ENCODE measurements around the gene IFT57.

The IFT57 gene

GRCh38 chr3:108183971-108184370 lies 38.3 kb downstream of the IFT57 start:
- FAIRE-seq (peak; percentile 38), DNase-seq (ENCODE audit: insufficient read length) (no peak)
- TF ChIP-seq TAF1 (IDR thresholded peaks at IDR 0.05; ENCODE audit: borderline replicate concordance, low read depth, low read length) (no peak), POLR2AphosphoS5 (IDR thresholded peaks at IDR 0.05; ENCODE audit: low read depth, low read length) (no peak), POLR2A (IDR thresholded peaks at IDR 0.05; ENCODE audit: low read depth, low read length) (no peak)

GRCh38 chr3:108183181-108183580 lies 39.0 kb downstream of the IFT57 start:
- TF ChIP-seq POLR2A (IDR thresholded peaks at IDR 0.05; ENCODE audit: low read depth, low read length) = no peak
- TF ChIP-seq TAF1 (IDR thresholded peaks at IDR 0.05; ENCODE audit: borderline replicate concordance, low read depth, low read length) = no peak
- no peak for TF ChIP-seq POLR2AphosphoS5 (IDR thresholded peaks at IDR 0.05; ENCODE audit: low read depth, low read length)
- DNase-seq (ENCODE audit: insufficient read length) (no peak), FAIRE-seq (no peak)

GRCh38 chr3:108182339-108182738 lies 39.9 kb downstream of the IFT57 start:
- FAIRE-seq (no peak), DNase-seq (ENCODE audit: insufficient read length) (no peak)
- no peak for TF ChIP-seq POLR2AphosphoS5 (IDR thresholded peaks at IDR 0.05; ENCODE audit: low read depth, low read length)

GRCh38 chr3:108181172-108181571 lies 41.1 kb downstream of the IFT57 start:
- FAIRE-seq (no peak), DNase-seq (ENCODE audit: insufficient read length) (no peak)
- TF ChIP-seq POLR2AphosphoS5 (IDR thresholded peaks at IDR 0.05; ENCODE audit: low read depth, low read length) = no peak
- no peak for TF ChIP-seq POLR2A (IDR thresholded peaks at IDR 0.05; ENCODE audit: low read depth, low read length)

- FAIRE-seq (no peak), DNase-seq (ENCODE audit: insufficient read length) (no peak)
- TF ChIP-seq POLR2A (IDR thresholded peaks at IDR 0.05; ENCODE audit: low read depth, low read length) (no peak), POLR2AphosphoS5 (IDR thresholded peaks at IDR 0.05; ENCODE audit: low read depth, low read length) (no peak), TAF1 (IDR thresholded peaks at IDR 0.05; ENCODE audit: borderline replicate concordance, low read depth, low read length) (no peak)
Observed at GRCh38 chr3:108180194-108180593, 42.0 kb downstream of the IFT57 start.

DNA sequence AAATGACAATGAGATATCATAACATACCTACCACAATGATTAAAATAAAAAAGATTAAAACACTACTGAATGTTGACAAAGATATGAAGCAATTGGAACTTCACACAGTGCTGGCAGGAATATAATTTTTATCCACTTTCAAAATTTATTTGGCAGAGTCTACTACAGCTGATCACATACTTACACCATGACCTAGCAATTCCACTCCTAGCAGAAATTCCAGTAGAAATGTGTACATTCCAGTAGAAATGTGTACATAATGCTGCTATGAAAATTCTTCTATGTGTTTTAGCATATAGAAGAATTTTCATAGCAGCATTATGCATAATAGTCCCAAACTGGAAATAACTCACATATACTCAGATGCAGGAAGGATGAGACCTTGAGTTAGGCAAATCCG lies 43.5 kb downstream of the IFT57 start:
- no peak for TF ChIP-seq TAF1 (IDR thresholded peaks at IDR 0.05; ENCODE audit: borderline replicate concordance, low read depth, low read length)
- TF ChIP-seq POLR2AphosphoS5 (IDR thresholded peaks at IDR 0.05; ENCODE audit: low read depth, low read length) = no peak
- TF ChIP-seq POLR2A (IDR thresholded peaks at IDR 0.05; ENCODE audit: low read depth, low read length) = no peak
- no peak for FAIRE-seq
- no peak for DNase-seq (ENCODE audit: insufficient read length)

DNA sequence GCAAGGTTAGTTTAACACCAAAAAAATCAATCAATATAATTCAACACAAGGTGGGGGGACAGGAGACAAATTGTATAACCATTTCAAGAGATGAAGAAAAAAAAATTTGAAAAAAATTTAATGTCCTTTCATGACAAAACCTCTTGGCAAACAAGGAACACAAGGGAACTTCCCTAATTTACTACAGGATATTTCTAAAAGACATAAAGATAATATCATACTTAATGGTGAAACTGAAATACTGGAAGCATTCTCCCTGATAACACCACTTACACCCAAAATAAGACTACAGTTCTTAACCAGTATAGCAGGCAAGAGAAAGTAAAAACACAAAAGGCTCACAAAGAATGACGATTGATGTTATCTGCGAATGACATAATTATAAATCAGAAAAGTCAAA lies 44.7 kb downstream of the IFT57 start:
- DNase-seq (ENCODE audit: insufficient read length) = no peak
- FAIRE-seq = no peak
- TF ChIP-seq TAF1 (IDR thresholded peaks at IDR 0.05; ENCODE audit: borderline replicate concordance, low read depth, low read length) = no peak
- no peak for TF ChIP-seq POLR2A (IDR thresholded peaks at IDR 0.05; ENCODE audit: low read depth, low read length)
- no peak for TF ChIP-seq POLR2AphosphoS5 (IDR thresholded peaks at IDR 0.05; ENCODE audit: low read depth, low read length)

DNA sequence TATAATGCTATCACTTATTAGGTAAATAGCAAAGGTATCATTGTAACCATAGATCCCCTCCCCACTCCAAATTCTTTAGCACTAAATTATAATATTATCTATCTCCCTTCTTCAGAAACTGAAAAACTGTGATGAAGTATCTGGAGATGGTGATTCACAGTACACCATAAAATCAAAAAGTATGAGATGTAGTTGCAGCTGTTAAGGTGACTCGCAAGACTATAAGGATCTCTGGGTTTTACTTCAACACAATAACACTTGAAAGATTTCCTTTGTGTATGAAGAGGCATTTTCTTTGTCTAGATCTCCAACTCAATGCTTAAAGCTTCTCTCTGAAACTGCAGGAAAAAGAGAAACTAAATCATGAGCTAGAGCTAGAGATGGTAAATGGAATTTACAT lies 46.9 kb downstream of the IFT57 start:
- FAIRE-seq (no peak), DNase-seq (ENCODE audit: insufficient read length) (no peak)
- no peak for TF ChIP-seq POLR2AphosphoS5 (IDR thresholded peaks at IDR 0.05; ENCODE audit: low read depth, low read length)
- no peak for TF ChIP-seq TAF1 (IDR thresholded peaks at IDR 0.05; ENCODE audit: borderline replicate concordance, low read depth, low read length)
- no peak for TF ChIP-seq POLR2A (IDR thresholded peaks at IDR 0.05; ENCODE audit: low read depth, low read length)

DNA sequence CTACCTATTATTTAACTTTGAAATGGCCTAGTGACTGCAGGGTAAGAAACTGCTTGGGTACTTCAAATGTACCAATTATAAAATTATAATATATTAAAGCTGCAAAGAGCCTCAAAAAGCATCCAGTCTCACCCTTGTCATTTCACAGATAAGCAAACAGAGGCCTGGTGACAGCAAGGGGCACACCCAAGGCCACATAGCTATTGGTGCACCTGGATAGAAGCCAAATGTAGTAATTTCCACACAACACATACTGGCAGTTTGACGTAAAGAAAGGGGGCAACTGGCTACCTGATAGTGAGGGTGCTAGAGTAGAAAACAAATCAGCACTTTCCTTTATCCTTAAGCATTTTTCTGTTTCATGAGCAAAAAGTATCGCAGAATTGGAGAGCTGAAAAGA lies 51.1 kb downstream of the IFT57 start:
- FAIRE-seq (no peak), DNase-seq (ENCODE audit: insufficient read length) (no peak)
- TF ChIP-seq POLR2A (IDR thresholded peaks at IDR 0.05; ENCODE audit: low read depth, low read length) = no peak
- no peak for TF ChIP-seq POLR2AphosphoS5 (IDR thresholded peaks at IDR 0.05; ENCODE audit: low read depth, low read length)
- no peak for TF ChIP-seq TAF1 (IDR thresholded peaks at IDR 0.05; ENCODE audit: borderline replicate concordance, low read depth, low read length)

DNA sequence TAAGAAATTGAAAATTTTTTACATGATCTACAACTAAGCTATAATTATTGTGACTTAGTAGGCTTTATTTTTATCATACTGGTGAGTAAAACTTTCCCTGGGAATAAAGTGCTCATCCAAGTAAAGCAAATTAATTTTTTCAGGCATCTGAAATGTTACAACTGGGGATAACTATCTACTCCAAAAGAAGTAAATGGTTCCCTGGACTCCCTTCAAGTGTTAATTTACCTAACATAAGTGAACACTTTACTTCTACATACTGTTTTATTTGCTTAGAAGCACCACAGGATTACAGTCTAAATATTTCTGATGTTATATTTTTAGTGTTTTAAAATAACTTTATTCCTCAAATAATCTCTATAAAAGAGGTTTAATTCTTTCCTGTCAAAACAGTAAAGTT lies 57.8 kb downstream of the IFT57 start:
- TF ChIP-seq POLR2AphosphoS5 (IDR thresholded peaks at IDR 0.05; ENCODE audit: low read depth, low read length) (no peak), TAF1 (IDR thresholded peaks at IDR 0.05; ENCODE audit: borderline replicate concordance, low read depth, low read length) (no peak), POLR2A (IDR thresholded peaks at IDR 0.05; ENCODE audit: low read depth, low read length) (no peak)
- no peak for FAIRE-seq
- no peak for DNase-seq (ENCODE audit: insufficient read length)

GRCh38 chr3:108159865-108160264 lies 62.4 kb downstream of the IFT57 start:
- TF ChIP-seq TAF1 (IDR thresholded peaks at IDR 0.05; ENCODE audit: borderline replicate concordance, low read depth, low read length) (no peak), POLR2AphosphoS5 (IDR thresholded peaks at IDR 0.05; ENCODE audit: low read depth, low read length) (no peak), POLR2A (IDR thresholded peaks at IDR 0.05; ENCODE audit: low read depth, low read length) (no peak)
- no peak for DNase-seq (ENCODE audit: insufficient read length)
- FAIRE-seq = no peak

GRCh38 chr3:108159105-108159504 lies 63.1 kb downstream of the IFT57 start:
- DNase-seq (ENCODE audit: insufficient read length) (no peak), FAIRE-seq (no peak)
- no peak for TF ChIP-seq TAF1 (IDR thresholded peaks at IDR 0.05; ENCODE audit: borderline replicate concordance, low read depth, low read length)
- TF ChIP-seq POLR2A (IDR thresholded peaks at IDR 0.05; ENCODE audit: low read depth, low read length) = no peak

DNA sequence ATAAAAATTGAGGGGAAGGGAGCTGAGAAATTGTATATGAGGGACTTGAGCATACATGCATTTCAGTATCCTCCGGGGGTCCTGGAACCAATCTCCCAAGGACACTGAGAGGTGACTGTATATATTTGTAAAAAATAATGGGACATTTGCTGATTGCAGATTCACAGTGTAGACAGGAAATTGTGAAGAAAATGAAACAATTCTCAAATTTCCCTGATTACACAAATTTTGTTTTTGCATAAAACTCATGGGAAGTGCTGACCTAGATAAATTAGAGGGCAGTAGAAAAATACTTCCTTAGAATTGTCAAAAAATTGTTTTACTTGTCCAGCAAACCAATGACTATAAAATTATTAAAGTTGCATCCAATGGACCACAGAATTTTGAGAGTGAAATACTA lies 64.0 kb downstream of the IFT57 start:
- TF ChIP-seq POLR2AphosphoS5 (IDR thresholded peaks at IDR 0.05; ENCODE audit: low read depth, low read length) (no peak), TAF1 (IDR thresholded peaks at IDR 0.05; ENCODE audit: borderline replicate concordance, low read depth, low read length) (no peak), POLR2A (IDR thresholded peaks at IDR 0.05; ENCODE audit: low read depth, low read length) (no peak)
- no peak for FAIRE-seq
- DNase-seq (ENCODE audit: insufficient read length) = no peak

All from GM12892 (cell line).